OCI-LY3 (cell line): ENCODE results near the gene LIF.

ENCODE experiments used
- H2AFZ ChIP-seq: fragments of 200-600, 300-600 bp; shearing (Covaris generic); 2 replicates; pipeline ENCODE4 v1.6.0; 2014; ENCODE audit warnings: antibody characterized with exemption, low read depth, low read length
- H3K27ac ChIP-seq: fragments of 200-600, 300-600 bp; sonication (generic); 2 replicates; pipeline ENCODE4 v1.5.1; 2014; ENCODE audit warnings: mild to moderate bottlenecking, low read length, moderate library complexity, mixed read lengths
- H3K27me3 ChIP-seq: fragments of 200-600, 300-600 bp; sonication (generic); 2 replicates; pipeline ENCODE4 v1.6.1; 2014; ENCODE audit warnings: low read depth, low read length, mixed read lengths
- H3K36me3 ChIP-seq: fragments of 200-600, 300-600 bp; sonication (generic); replicated peaks from 2 replicates; pipeline ENCODE3; 2014; ENCODE audit warnings: low read depth, low read length, mixed read lengths
- H3K4me1 ChIP-seq: fragments of 300-600, 200-600 bp; sonication (generic); 2 replicates; pipeline ENCODE4 v1.6.1; 2014; ENCODE audit warnings: low read length, mixed read lengths
- H3K4me2 ChIP-seq: fragments of 200-600, 300-600 bp; sonication (generic); 2 replicates; pipeline ENCODE4 v1.6.1; 2014; ENCODE audit warnings: low read length, mixed read lengths
- H3K4me3 ChIP-seq: fragments of 300-600, 200-600 bp; sonication (generic); 2 replicates; pipeline ENCODE4 v1.5.1; 2014; ENCODE audit warnings: antibody characterized with exemption, mild to moderate bottlenecking, low read length, moderate library complexity
- H3K79me2 ChIP-seq: fragments of 300-600, 200-600 bp; shearing (Covaris generic); 2 replicates; pipeline ENCODE4 v1.6.1; 2014; ENCODE audit warnings: mild to moderate bottlenecking, low read length, mixed read lengths
- H3K9ac ChIP-seq: fragments of 300-600, 200-600 bp; shearing (Covaris generic); 2 replicates; pipeline ENCODE4 v1.6.0; 2014; ENCODE audit warnings: mild to moderate bottlenecking, low read length, moderate library complexity
- H3K9me3 ChIP-seq: fragments of 200-600, 300-600 bp; shearing (Covaris generic); 2 replicates; pipeline ENCODE4 v1.6.1; 2014; ENCODE audit warnings: low read length, mixed read lengths; ENCODE audit not compliant: insufficient read depth
- H4K20me1 ChIP-seq: fragments of 200-600, 300-600 bp; sonication (generic); 2 replicates; pipeline ENCODE4 v1.6.1; 2016; ENCODE audit warnings: low read length, mixed read lengths; ENCODE audit not compliant: insufficient read depth
- EZH2phosphoT487 ChIP-seq: fragments of 200-600 bp; shearing (Covaris generic); IDR thresholded peaks from 2 replicates; pipeline ENCODE4 v1.6.1; 2018; ENCODE audit warnings: antibody characterized with exemption, mixed run types, low read depth
- TF ChIP-seq, protein P1 (sequence below): fragments of 200-600, 300-600 bp; sonication (generic); IDR thresholded peaks from 2 replicates; pipeline ENCODE4 v1.5.1; 2014; ENCODE audit warnings: antibody characterized with exemption, low read length, low read depth

LIF gene

DNA sequence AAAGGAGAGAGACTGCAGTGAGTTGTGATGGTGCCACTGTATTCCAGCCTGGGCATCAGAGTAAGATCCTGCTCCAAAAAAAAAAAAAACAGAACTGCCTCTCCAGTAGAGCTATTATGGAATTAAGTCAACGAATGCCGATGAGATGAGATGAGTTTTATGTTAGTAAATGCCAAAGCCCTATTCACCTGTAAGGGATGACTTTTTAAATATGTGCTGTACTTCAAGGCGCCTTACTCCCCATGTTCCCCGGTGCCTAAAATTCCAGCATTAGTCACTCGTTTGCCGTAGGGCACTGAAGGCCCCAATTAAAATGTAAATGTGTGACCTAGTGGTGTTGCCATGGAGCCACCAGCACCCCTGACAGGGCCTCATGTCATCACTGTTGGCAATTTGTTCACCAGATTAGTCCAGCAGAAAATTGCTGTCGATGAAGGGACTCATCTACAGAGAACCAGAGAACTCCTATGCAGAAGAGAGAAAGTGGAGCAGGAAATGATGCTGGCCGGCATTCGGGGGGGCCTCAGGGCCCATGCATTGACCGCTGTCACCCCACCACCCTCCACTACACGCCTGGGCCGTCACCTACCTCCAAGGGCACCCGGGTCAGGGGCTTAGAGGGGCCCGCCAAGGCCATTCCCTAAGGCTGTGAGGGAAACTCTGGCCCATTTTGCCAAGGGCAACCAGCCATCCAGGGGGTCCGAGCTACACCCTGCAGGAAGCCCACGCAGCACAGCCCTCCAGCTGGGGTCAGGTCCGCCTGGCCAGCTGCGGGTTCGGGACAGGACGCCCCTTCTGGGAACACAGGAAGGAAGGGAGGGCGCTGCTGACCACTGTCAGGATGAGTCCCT is 17.8 kb downstream of the LIF start:
- Histone ChIP-seq H3K27me3 (peaks cover 37% of the 10 kb centered on the region), H3K36me3 (no peaks in the 10 kb centered on the region), H3K9ac (no peak overlapping the region), H3K9me3 (no peaks in the 10 kb centered on the region), H3K79me2 (no peaks in the 10 kb centered on the region), H3K4me2 (no peak overlapping the region), H3K4me1 (peaks cover 16% of the 10 kb centered on the region), H3K4me3 (no peak overlapping the region), H2AFZ (no peak overlapping the region), H3K27ac (no peak overlapping the region), H4K20me1 (no peaks in the 10 kb centered on the region)
- TF ChIP-seq, protein P1, sequence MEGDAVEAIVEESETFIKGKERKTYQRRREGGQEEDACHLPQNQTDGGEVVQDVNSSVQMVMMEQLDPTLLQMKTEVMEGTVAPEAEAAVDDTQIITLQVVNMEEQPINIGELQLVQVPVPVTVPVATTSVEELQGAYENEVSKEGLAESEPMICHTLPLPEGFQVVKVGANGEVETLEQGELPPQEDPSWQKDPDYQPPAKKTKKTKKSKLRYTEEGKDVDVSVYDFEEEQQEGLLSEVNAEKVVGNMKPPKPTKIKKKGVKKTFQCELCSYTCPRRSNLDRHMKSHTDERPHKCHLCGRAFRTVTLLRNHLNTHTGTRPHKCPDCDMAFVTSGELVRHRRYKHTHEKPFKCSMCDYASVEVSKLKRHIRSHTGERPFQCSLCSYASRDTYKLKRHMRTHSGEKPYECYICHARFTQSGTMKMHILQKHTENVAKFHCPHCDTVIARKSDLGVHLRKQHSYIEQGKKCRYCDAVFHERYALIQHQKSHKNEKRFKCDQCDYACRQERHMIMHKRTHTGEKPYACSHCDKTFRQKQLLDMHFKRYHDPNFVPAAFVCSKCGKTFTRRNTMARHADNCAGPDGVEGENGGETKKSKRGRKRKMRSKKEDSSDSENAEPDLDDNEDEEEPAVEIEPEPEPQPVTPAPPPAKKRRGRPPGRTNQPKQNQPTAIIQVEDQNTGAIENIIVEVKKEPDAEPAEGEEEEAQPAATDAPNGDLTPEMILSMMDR = no peak
- no peak for TF ChIP-seq EZH2phosphoT487

DNA sequence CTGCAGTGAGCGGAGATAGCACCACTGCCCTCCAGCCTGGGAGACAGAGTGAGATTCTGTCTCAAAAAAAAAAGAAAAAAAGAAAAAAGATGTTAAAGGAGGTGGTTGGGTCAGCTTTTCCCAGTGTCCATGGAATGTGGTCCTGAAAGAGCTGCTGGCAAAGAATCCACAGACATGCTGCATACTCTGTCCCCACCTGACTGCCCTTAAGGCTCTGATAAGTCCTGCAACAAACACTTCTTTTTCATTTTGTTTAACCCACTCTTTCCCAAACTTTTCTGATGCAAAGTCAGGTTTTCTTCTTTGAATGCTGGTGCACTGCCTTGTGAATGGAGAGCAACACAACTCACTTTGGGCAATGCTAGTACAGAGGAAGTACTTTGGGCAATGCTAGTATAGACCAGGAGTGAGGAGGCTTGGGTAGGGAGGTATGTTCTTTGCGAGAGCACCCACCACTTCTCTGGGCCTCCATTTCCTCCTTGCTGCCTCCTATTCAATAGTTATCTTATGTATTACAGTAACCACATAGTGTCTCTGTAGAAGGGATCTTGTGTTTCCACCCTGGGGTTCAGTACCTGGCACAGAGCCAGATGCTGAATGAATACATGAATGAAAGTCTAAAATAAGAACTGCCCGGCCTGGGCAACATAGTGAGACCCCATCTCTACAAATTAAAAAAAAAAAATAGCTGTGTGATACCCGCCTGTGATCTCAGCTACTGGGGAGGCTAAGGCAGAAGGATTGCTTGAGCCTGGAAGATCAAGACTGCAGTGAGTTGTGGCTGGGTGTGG is 18.9 kb downstream of the LIF start:
- H3K4me1 ChIP-seq = peaks cover 20% of the 10 kb centered on the region
- peaks cover 44% of the 10 kb centered on the region for H3K27me3 ChIP-seq
- H3K79me2 ChIP-seq = no peaks in the 10 kb centered on the region
- no peaks in the 10 kb centered on the region for H4K20me1 ChIP-seq
- H3K27ac ChIP-seq = no peak overlapping the region
- H3K36me3 ChIP-seq = no peaks in the 10 kb centered on the region
- TF ChIP-seq, protein P1 = no peak
- TF ChIP-seq EZH2phosphoT487 = no peak
- H3K4me2 ChIP-seq = no peak overlapping the region
- no peaks in the 10 kb centered on the region for H3K9me3 ChIP-seq
- H3K9ac ChIP-seq = no peak overlapping the region
- H3K4me3 ChIP-seq = no peak overlapping the region
- H2AFZ ChIP-seq = no peak overlapping the region

DNA sequence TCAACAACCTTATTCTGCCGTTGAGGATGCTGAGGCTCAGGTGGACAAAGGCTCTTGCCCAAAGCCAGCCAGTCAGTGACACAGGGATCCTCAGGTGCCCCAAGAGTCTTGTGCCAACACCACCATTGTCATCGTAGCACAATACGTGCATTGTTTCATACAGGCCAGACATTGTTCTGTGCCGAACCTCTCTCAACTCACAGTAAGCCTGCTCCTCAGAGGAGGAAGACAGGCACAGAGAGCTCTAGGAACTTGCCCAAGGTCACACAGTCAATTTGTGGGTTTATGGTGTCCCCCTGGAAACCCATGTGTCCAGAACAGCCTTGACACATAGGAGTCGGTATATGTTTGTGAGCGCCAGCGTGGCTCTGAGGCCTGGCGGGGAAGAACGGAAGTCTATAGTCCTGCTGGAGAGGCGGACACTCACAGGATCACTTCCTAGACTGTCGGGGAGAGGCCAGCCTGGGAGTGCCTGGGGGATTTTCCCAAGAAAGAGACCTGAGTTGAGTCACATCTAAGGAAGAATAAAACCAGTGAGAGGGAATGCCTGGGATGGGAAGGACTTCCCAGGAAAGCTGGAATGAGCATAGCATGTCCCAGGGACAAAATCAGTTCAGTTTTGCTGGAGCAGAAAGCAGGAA is 20.2 kb downstream of the LIF start:
- Histone ChIP-seq H3K9ac (no peak overlapping the region), H3K79me2 (no peaks in the 10 kb centered on the region), H3K4me1 (peaks cover 30% of the 10 kb centered on the region), H3K27ac (no peak overlapping the region), H4K20me1 (no peaks in the 10 kb centered on the region), H3K36me3 (no peaks in the 10 kb centered on the region), H2AFZ (no peak overlapping the region), H3K4me2 (no peak overlapping the region), H3K9me3 (no peaks in the 10 kb centered on the region), H3K4me3 (no peak overlapping the region), H3K27me3 (peaks cover 47% of the 10 kb centered on the region)
- TF ChIP-seq, protein P1 = no peak
- TF ChIP-seq EZH2phosphoT487 = no peak
